ENCODE measurements around the gene MARCHF3.

Gene MARCHF3

GRCh38 chr5:126995039-126995438, 35.3 kb downstream of the MARCHF3 start:
- TF ChIP-seq PATZ1 (CRISPR knock-in tag; IDR thresholded peaks at IDR 0.05; ENCODE audit: borderline replicate concordance) (no peak), TCF4 (CRISPR knock-in tag; IDR thresholded peaks at IDR 0.05; ENCODE audit: borderline replicate concordance) (no peak), CSRNP3 (CRISPR knock-in tag; IDR thresholded peaks at IDR 0.05) (no peak), OSR1 (CRISPR knock-in tag; IDR thresholded peaks at IDR 0.05) (no peak), TOX (CRISPR knock-in tag; IDR thresholded peaks at IDR 0.05; ENCODE audit: borderline replicate concordance) (no peak), ESRRG (CRISPR knock-in tag; IDR thresholded peaks at IDR 0.05) (no peak), ISL1 (CRISPR knock-in tag; IDR thresholded peaks at IDR 0.05) (no peak), ARNTL (CRISPR knock-in tag; IDR thresholded peaks at IDR 0.05; ENCODE audit: borderline replicate concordance, low read depth) (no peak), ZFP3 (CRISPR knock-in tag; IDR thresholded peaks at IDR 0.05) (no peak), ZNF70 (CRISPR knock-in tag; IDR thresholded peaks at IDR 0.05) (no peak), GLIS3 (CRISPR knock-in tag; IDR thresholded peaks at IDR 0.05) (no peak)
- TF ChIP-seq, protein P1, sequence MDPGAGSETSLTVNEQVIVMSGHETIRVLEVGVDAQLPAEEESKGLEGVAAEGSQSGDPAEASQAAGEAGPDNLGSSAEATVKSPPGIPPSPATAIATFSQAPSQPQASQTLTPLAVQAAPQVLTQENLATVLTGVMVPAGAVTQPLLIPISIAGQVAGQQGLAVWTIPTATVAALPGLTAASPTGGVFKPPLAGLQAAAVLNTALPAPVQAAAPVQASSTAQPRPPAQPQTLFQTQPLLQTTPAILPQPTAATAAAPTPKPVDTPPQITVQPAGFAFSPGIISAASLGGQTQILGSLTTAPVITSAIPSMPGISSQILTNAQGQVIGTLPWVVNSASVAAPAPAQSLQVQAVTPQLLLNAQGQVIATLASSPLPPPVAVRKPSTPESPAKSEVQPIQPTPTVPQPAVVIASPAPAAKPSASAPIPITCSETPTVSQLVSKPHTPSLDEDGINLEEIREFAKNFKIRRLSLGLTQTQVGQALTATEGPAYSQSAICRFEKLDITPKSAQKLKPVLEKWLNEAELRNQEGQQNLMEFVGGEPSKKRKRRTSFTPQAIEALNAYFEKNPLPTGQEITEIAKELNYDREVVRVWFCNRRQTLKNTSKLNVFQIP (CRISPR knock-in tag; IDR thresholded peaks at IDR 0.05; ENCODE audit: borderline replicate concordance, low read depth) = no peak
- ATAC-seq = no peak

- TF ChIP-seq ESRRG (CRISPR knock-in tag; IDR thresholded peaks at IDR 0.05) (no peak), SNAI2 (CRISPR knock-in tag; IDR thresholded peaks at IDR 0.05) (no peak), ZFP30 (CRISPR knock-in tag; IDR thresholded peaks at IDR 0.05) (no peak)
- no peak for ATAC-seq
Measured at GRCh38 chr5:126994485-126994884, 35.9 kb downstream of the MARCHF3 start.

DNA sequence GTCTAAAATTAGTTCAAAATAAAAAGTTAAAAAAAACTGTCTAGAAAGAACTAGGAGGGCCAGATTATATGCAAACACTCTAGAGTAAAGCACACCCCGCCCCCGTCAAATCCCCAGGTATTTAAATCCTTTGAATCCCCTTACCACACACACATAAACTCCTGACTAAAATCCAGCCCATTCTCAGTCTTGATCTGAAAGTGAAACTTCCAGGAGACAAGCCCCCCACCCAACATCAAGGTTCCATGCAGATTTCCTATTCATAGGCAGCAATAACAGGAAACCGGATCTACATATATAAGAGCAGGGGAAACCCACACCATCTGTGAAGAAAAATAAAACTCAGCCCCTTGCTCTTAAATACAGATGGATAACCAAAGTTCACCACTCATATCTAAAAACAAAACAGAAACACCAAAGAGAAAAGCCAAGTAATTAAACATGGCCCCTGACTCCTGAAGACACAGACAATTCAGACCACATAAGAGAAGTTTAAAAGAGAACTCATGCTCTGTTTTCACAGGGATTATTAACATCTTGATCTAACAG, 42.3 kb downstream of the MARCHF3 start:
- no peak for ATAC-seq
- no peak for TF ChIP-seq PPARA (CRISPR knock-in tag; IDR thresholded peaks at IDR 0.05; ENCODE audit: borderline replicate concordance)
- TF ChIP-seq ISL1 (CRISPR knock-in tag; IDR thresholded peaks at IDR 0.05) = no peak
- TF ChIP-seq CSDC2 (CRISPR knock-in tag; IDR thresholded peaks at IDR 0.05) = no peak
- TF ChIP-seq ZNF565 (CRISPR knock-in tag; conservative IDR thresholded peaks at IDR 0.05; ENCODE audit: low read depth) = no peak
- TF ChIP-seq ZNF8 (CRISPR knock-in tag; IDR thresholded peaks at IDR 0.05) = no peak
- TF ChIP-seq PATZ1 (CRISPR knock-in tag; IDR thresholded peaks at IDR 0.05; ENCODE audit: borderline replicate concordance) = no peak
- TF ChIP-seq, protein P1 (CRISPR knock-in tag; IDR thresholded peaks at IDR 0.05; ENCODE audit: borderline replicate concordance, low read depth) = no peak
- no peak for TF ChIP-seq TOX (CRISPR knock-in tag; IDR thresholded peaks at IDR 0.05; ENCODE audit: borderline replicate concordance)
- no peak for TF ChIP-seq SNAI2 (CRISPR knock-in tag; IDR thresholded peaks at IDR 0.05)
- TF ChIP-seq, protein P2, sequence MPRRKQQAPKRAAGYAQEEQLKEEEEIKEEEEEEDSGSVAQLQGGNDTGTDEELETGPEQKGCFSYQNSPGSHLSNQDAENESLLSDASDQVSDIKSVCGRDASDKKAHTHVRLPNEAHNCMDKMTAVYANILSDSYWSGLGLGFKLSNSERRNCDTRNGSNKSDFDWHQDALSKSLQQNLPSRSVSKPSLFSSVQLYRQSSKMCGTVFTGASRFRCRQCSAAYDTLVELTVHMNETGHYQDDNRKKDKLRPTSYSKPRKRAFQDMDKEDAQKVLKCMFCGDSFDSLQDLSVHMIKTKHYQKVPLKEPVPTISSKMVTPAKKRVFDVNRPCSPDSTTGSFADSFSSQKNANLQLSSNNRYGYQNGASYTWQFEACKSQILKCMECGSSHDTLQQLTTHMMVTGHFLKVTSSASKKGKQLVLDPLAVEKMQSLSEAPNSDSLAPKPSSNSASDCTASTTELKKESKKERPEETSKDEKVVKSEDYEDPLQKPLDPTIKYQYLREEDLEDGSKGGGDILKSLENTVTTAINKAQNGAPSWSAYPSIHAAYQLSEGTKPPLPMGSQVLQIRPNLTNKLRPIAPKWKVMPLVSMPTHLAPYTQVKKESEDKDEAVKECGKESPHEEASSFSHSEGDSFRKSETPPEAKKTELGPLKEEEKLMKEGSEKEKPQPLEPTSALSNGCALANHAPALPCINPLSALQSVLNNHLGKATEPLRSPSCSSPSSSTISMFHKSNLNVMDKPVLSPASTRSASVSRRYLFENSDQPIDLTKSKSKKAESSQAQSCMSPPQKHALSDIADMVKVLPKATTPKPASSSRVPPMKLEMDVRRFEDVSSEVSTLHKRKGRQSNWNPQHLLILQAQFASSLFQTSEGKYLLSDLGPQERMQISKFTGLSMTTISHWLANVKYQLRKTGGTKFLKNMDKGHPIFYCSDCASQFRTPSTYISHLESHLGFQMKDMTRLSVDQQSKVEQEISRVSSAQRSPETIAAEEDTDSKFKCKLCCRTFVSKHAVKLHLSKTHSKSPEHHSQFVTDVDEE (CRISPR knock-in tag; IDR thresholded peaks at IDR 0.05) = no peak
- TF ChIP-seq CSRNP3 (CRISPR knock-in tag; IDR thresholded peaks at IDR 0.05) = no peak
- TF ChIP-seq ZFP30 (CRISPR knock-in tag; IDR thresholded peaks at IDR 0.05) = no peak
- no peak for TF ChIP-seq ZC3H10 (CRISPR knock-in tag; IDR thresholded peaks at IDR 0.05)
- TF ChIP-seq OSR1 (CRISPR knock-in tag; IDR thresholded peaks at IDR 0.05) = no peak
